Measurements from ENCODE around the gene NAA80.

GRCh38 chr3:50264964-50265485 lies 34.2 kb downstream of the NAA80 start:
- 0 out of 2 replicates have a peak, but pooled peaks have one; percentile 22 for TF ChIP-seq ZFP3 (CRISPR knock-in tag; IDR thresholded peaks at IDR 0.05)
- no peak for TF ChIP-seq POU6F1 (CRISPR knock-in tag; IDR thresholded peaks at IDR 0.05; ENCODE audit: borderline replicate concordance, low read depth)
- TF ChIP-seq ARNTL (CRISPR knock-in tag; IDR thresholded peaks at IDR 0.05; ENCODE audit: borderline replicate concordance, low read depth): no peak
- no peak for TF ChIP-seq CREB5 (CRISPR knock-in tag; IDR thresholded peaks at IDR 0.05; ENCODE audit: low read depth)
- no peak for TF ChIP-seq ESRRG (CRISPR knock-in tag; IDR thresholded peaks at IDR 0.05)
- no peak for TF ChIP-seq TSHZ2 (CRISPR knock-in tag; IDR thresholded peaks at IDR 0.05)
- TF ChIP-seq OSR1 (CRISPR knock-in tag; IDR thresholded peaks at IDR 0.05): no peak
- no peak for TF ChIP-seq ZFP30 (CRISPR knock-in tag; IDR thresholded peaks at IDR 0.05)
- TF ChIP-seq ISL1 (CRISPR knock-in tag; IDR thresholded peaks at IDR 0.05): no peak
- no peak for TF ChIP-seq PATZ1 (CRISPR knock-in tag; IDR thresholded peaks at IDR 0.05; ENCODE audit: borderline replicate concordance)
- no peak for TF ChIP-seq TCF4 (CRISPR knock-in tag; IDR thresholded peaks at IDR 0.05; ENCODE audit: borderline replicate concordance)
- no peak for TF ChIP-seq CSDC2 (CRISPR knock-in tag; IDR thresholded peaks at IDR 0.05)
- TF ChIP-seq ZNF565 (CRISPR knock-in tag; conservative IDR thresholded peaks at IDR 0.05; ENCODE audit: low read depth): no peak

All from SK-N-SH treated with all-trans-retinoic acid at 6 μM for 48 hours (cell line).